GM19455 (cell line): ENCODE measurements around the gene GNG7.
"Not testable (repeated sequence)": the region's sequence is repeated elsewhere in the genome, so short reads cannot be mapped to it uniquely, and the experiment has no call there.

Experiments used
- ATAC-seq: cut with Tn5 transposase; IDR thresholded peaks from one replicate; pipeline ENCODE4 v1.9.1; 2021; ENCODE audit not compliant: unreplicated experiment

The GNG7 gene

GRCh38 chr19:2542341-2543069 is 160.0 kb downstream of the GNG7 start:
- ATAC-seq, result no peak

GRCh38 chr19:2540646-2541454 is 161.6 kb downstream of the GNG7 start:
- no peak for ATAC-seq

GRCh38 chr19:2540251-2540645 is 162.2 kb downstream of the GNG7 start:
- no peak for ATAC-seq

GRCh38 chr19:2538096-2538757 is 164.3 kb downstream of the GNG7 start:
- no peak for ATAC-seq

- not testable (repeated sequence) for ATAC-seq
These were observed 164.9 kb downstream of the GNG7 start for GRCh38 chr19:2537584-2537983.

GRCh38 chr19:2536461-2536860 is 166.0 kb downstream of the GNG7 start:
- no peak for ATAC-seq

- no peak for ATAC-seq
These were observed 168.0 kb downstream of the GNG7 start for GRCh38 chr19:2534423-2535013.

GRCh38 chr19:2533686-2534422 is 168.6 kb downstream of the GNG7 start:
- no peak for ATAC-seq

GRCh38 chr19:2533072-2533425 is 169.4 kb downstream of the GNG7 start:
- no peak for ATAC-seq

GRCh38 chr19:2532252-2533071 is 170.0 kb downstream of the GNG7 start:
- no peak for ATAC-seq

GRCh38 chr19:2529942-2530341 is 172.6 kb downstream of the GNG7 start:
- not testable (repeated sequence) for ATAC-seq

GRCh38 chr19:2529473-2529918 is 173.0 kb downstream of the GNG7 start:
- ATAC-seq, result no peak

GRCh38 chr19:2528675-2529101 is 173.8 kb downstream of the GNG7 start:
- ATAC-seq, result no peak

- ATAC-seq, result no peak
These were observed 174.8 kb downstream of the GNG7 start for GRCh38 chr19:2527686-2528085.

- no peak for ATAC-seq
These were observed 175.3 kb downstream of the GNG7 start for GRCh38 chr19:2527171-2527570.

- ATAC-seq, result no peak
These were observed 177.4 kb downstream of the GNG7 start for GRCh38 chr19:2524840-2525723.

- no peak for ATAC-seq
These were observed 178.1 kb downstream of the GNG7 start for GRCh38 chr19:2524361-2524839.

- no peak for ATAC-seq
These were observed 178.7 kb downstream of the GNG7 start for GRCh38 chr19:2523630-2524311.
